ENCODE measurements around the gene CDRT4.

Gene CDRT4

DNA sequence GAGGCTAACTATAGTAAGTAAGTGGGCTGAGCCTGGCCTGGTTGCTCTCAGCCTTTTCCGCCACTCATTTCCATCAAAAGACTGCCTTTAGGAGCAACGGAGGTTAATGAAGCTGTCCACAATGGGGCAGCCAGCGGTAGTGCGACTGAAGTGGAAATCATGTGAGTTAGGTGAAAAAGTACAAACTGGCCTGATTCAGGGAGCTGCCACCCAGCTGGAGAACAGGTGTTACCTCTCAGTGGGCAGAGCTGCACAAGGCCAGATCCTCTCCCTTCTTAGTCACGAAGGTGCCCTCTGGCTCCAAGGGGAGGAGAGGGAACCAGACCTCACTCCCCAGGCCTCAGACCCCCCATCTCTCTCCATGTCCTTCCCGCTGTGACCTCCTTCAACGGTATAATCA is 34.4 kb upstream of the CDRT4 start:
- H3K36me3 Mint-ChIP-seq (ENCODE audit: low read depth): peaks cover 14% of the 10 kb centered on the region
- H3K27me3 Mint-ChIP-seq: no peaks in the 10 kb centered on the region
- peaks cover 12% of the 10 kb centered on the region for H3K4me1 Mint-ChIP-seq (ENCODE audit: low read depth)
- no peak overlapping the region for H3K27ac Mint-ChIP-seq
- no peaks in the 10 kb centered on the region for H3K9me3 Mint-ChIP-seq
- no peak overlapping the region for H3K4me3 Mint-ChIP-seq

DNA sequence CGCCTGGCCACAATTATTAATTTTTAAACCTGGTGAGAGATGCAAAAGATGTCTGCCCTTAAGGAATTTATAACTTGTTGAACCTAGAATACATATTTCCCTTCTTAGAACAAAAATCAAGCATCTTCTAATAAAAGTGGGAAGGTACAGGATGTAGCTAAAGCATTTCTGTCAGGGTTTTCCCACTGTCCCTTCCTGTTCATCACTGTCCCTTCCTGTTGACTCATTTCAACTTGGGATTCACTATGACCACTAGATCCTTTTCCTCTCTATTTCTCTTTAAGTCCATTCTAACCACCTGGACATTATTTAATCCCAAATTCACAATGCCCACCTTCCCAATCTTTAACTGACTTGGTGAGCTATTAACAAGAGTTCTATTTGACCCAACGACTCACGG is 33.9 kb upstream of the CDRT4 start:
- Mint-ChIP-seq H3K9me3 (no peaks in the 10 kb centered on the region), H3K4me1 (ENCODE audit: low read depth) (peaks cover 12% of the 10 kb centered on the region), H3K27ac (no peak overlapping the region), H3K4me3 (no peak overlapping the region), H3K36me3 (ENCODE audit: low read depth) (peaks cover 9% of the 10 kb centered on the region), H3K27me3 (no peaks in the 10 kb centered on the region)

DNA sequence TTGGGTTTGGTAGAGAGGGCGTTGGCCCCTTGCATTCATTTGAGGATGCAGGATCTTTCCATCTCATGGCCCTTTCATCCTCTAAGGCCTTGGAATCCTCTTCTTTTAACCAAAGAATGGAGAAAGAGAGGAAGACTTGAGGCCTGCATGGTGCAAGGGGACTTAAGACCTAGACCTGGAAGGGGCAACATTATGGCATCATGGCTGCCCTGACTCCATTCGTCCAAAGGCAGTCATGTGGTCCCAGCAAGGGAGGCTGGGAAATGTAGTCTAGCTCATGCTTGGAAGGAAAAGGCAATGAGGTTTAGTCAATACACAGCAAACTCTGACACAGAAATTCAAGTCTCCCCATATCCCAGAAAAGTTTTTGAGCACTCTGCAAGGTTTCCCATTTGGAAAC is 30.7 kb upstream of the CDRT4 start:
- peaks cover 9% of the 10 kb centered on the region for H3K36me3 Mint-ChIP-seq (ENCODE audit: low read depth)
- no peaks in the 10 kb centered on the region for H3K27me3 Mint-ChIP-seq
- no peak overlapping the region for H3K4me3 Mint-ChIP-seq
- no peaks in the 10 kb centered on the region for H3K9me3 Mint-ChIP-seq
- no peak overlapping the region for H3K27ac Mint-ChIP-seq
- peaks cover 7% of the 10 kb centered on the region for H3K4me1 Mint-ChIP-seq (ENCODE audit: low read depth)

DNA sequence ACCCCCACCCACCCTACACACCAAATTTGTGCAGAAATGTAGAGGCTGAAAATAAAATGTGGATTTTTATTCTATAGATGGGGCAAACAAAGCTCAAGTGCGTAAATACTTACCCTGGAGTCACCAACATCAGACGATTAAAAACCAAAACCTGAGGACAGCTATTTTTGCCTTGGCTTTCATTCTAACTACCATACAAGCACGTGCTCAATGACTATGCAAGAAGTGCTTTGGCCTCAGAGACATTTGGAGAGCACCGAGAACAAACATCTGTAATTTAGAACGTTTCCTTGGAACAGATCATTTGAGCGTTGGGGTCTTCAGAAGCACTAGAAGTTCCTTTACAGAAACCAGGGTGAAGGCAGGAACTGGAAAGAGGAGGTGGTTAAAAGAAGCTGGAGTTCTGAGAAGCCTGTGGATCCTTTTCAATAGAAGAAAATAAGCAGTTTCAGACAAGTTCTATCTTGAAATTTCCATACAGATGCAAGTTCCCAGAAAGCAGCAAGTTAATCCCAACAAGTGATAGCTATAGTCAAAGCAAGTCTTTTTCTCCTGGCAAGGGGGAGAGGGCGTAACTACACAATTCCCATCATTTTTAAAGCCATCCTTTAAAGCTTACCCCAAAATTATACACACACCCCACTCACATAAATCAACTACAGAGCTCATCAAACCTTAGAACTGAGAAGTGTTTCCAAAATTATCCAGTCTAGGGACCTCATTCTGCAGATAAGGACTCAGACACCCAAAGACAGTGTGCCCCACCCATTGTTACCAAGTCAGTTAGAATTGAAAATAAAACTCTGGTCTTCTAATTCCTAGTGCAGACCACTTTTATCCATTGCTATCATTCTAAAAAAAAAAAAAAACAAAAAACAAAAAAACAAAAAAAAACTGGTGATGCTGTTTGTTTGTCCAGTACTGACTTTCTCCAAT is 29.6 kb upstream of the CDRT4 start:
- peaks cover 9% of the 10 kb centered on the region for H3K36me3 Mint-ChIP-seq (ENCODE audit: low read depth)
- H3K9me3 Mint-ChIP-seq: no peaks in the 10 kb centered on the region
- H3K4me3 Mint-ChIP-seq: no peak overlapping the region
- H3K27ac Mint-ChIP-seq: no peak overlapping the region
- no peaks in the 10 kb centered on the region for H3K4me1 Mint-ChIP-seq (ENCODE audit: low read depth)
- no peaks in the 10 kb centered on the region for H3K27me3 Mint-ChIP-seq

DNA sequence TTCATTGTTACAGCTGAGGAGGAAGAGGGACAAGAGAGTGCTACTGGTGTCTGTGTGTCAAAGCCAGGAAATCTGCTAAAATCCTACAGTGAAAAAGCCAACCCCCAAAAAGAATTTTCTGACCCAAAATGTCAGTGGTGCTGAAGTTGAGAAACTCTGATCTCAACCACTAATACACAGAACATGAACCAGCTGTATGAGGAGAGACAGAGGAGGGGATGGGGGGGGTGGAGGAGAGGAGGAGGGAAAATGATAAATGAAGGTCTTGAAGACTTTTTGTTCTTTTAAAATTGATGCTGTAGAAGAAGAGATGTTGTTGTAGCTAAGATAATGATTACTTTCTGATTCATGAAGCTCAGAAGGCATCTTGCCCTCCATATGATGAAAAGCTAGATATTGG is 27.4 kb upstream of the CDRT4 start:
- Mint-ChIP-seq H3K4me3 (no peak overlapping the region), H3K4me1 (ENCODE audit: low read depth) (peaks cover 9% of the 10 kb centered on the region), H3K27me3 (no peaks in the 10 kb centered on the region), H3K9me3 (no peaks in the 10 kb centered on the region), H3K36me3 (ENCODE audit: low read depth) (no peaks in the 10 kb centered on the region), H3K27ac (no peak overlapping the region)

DNA sequence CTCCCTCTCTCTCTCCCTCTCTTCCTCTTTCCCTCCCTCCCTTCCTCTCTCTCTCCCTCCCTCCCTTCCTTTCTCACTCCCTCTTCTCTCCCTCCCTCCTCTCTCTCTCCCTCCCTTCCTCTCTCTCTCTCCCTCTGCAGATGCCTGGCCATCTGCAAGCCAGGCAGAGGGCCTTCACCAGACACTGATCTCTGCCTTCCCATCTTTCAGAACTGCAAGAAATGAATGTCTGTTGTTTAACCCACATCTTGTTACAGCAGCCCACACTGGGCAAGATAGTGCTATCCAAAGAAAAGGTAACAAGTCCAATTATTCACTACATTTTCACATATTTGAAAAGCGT is 26.2 kb upstream of the CDRT4 start:
- H3K27ac Mint-ChIP-seq: no peak overlapping the region
- H3K4me3 Mint-ChIP-seq: no peak overlapping the region
- H3K4me1 Mint-ChIP-seq (ENCODE audit: low read depth): peaks cover 9% of the 10 kb centered on the region
- no peaks in the 10 kb centered on the region for H3K9me3 Mint-ChIP-seq
- no peaks in the 10 kb centered on the region for H3K36me3 Mint-ChIP-seq (ENCODE audit: low read depth)
- no peaks in the 10 kb centered on the region for H3K27me3 Mint-ChIP-seq

DNA sequence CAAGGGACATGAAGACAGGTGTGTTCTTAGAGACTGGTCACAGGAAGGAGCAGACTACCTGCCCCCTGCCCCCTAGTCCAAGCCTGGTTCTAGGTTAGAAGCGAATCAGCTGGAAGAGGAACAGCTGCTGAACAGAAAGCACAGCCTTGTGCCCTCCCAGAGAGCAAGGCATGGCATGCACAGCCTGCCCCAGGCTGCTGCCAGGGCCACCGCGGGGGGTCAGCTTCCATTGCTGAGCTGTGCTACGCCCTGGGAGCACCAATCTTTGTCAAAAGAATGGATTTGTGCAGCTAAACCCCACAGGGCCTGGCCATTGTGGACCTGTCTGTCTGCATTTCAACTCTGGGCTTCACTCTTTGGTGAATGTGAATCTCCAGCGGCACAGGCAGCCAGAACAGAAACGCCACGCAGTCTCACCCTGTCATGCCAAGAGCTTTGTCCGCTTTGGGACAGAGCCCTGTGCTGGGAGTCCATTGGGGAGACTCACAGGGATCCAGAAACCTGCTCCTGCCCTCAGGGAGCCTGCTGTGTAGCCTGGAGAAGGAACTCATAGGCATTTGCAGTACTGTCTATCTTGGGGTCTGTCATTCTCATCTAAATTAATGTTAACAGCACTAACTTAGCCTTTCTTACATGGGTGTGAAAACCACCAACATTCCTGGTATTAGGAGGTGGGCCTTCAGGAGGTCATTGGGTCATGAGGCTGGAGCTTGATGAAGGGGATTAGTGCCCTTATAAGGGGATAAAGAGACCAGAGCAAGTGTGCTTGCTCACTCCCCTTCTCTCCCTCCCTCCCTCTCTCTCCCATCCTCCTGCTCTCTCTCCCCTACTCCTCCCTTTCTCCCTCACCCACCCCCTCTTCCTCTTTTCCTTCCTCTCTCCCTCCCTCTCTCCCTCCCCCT is 25.6 kb upstream of the CDRT4 start:
- Mint-ChIP-seq H3K9me3 (no peaks in the 10 kb centered on the region), H3K4me3 (no peak overlapping the region), H3K36me3 (ENCODE audit: low read depth) (no peaks in the 10 kb centered on the region), H3K4me1 (ENCODE audit: low read depth) (peaks cover 9% of the 10 kb centered on the region), H3K27me3 (no peaks in the 10 kb centered on the region), H3K27ac (no peak overlapping the region)

DNA sequence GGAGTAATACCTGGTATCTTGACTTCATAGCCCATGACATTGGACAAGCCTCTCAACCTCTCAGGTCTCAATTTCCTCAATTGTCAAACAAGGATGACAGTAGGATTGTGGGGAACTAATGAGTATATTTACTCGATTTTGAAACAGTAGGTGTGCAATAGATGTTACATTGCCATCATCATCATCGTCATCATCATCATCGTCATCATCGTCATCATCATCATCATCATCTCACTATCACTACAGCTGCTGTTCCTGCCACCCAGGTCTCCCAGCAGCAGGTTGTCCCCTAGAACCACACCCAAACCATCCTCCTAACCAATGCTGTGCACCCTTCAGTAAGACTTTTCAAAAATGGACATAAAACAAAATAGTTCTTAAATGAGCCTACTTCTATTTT is 24.8 kb upstream of the CDRT4 start:
- Mint-ChIP-seq H3K9me3 (no peaks in the 10 kb centered on the region), H3K27ac (no peak overlapping the region), H3K4me3 (no peak overlapping the region), H3K4me1 (ENCODE audit: low read depth) (peaks cover 9% of the 10 kb centered on the region), H3K27me3 (no peaks in the 10 kb centered on the region), H3K36me3 (ENCODE audit: low read depth) (peaks cover 3% of the 10 kb centered on the region)

DNA sequence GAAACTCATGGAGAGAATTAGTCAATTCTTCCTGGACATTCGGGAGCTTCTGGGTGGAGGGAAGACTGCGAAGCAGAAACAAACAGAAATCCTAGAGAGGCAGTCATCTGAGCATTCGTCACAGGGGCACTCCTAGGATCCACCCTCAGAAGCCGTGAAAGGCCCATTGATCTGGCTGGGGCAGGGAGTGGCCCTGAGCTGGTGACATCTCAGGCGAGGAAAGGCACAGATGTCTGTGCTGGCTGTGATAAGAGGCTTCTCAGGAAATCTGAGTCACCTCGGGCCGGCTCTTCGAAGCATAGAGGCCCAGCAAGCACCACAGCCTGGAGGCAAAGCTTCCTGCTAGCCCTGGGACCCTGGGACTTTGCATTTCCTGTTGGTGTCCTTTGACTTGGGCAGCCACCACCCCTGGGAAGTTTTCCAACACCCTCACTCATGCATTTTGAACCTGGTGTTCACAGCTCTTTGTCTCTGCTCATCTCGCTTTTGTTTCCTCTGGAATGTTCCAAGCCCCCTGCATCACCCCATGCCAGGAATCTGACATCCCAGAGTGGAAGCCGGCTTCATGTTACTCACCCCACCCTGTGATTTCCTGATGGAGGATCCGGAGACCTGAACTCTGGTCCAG is 23.3 kb upstream of the CDRT4 start:
- no peaks in the 10 kb centered on the region for H3K27me3 Mint-ChIP-seq
- H3K9me3 Mint-ChIP-seq: no peaks in the 10 kb centered on the region
- H3K4me3 Mint-ChIP-seq: no peak overlapping the region
- no peak overlapping the region for H3K27ac Mint-ChIP-seq
- peaks cover 3% of the 10 kb centered on the region for H3K36me3 Mint-ChIP-seq (ENCODE audit: low read depth)
- peaks cover 9% of the 10 kb centered on the region for H3K4me1 Mint-ChIP-seq (ENCODE audit: low read depth)

DNA sequence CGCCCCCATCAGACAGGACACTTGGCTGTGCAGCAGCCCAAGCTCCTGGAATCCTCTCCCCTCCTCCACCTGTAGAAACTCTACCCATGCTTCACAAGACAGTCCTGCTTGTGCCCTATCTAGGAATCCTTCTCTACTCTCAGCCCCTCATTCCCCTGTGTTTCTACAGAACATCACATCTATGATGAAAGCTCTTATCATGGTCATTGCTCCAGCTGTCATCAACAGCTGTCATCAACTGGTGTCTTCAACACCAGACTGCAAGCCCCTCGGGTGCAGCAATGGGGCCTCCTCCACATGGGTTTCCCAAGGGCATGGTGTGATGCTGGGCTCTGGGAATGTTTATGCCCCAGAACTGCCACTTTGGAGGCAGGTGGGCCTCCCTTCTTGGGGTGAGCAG is 21.1 kb upstream of the CDRT4 start:
- peaks cover 3% of the 10 kb centered on the region for H3K36me3 Mint-ChIP-seq (ENCODE audit: low read depth)
- peaks cover 9% of the 10 kb centered on the region for H3K4me1 Mint-ChIP-seq (ENCODE audit: low read depth)
- no peak overlapping the region for H3K27ac Mint-ChIP-seq
- no peaks in the 10 kb centered on the region for H3K27me3 Mint-ChIP-seq
- no peak overlapping the region for H3K4me3 Mint-ChIP-seq
- H3K9me3 Mint-ChIP-seq: no peaks in the 10 kb centered on the region

DNA sequence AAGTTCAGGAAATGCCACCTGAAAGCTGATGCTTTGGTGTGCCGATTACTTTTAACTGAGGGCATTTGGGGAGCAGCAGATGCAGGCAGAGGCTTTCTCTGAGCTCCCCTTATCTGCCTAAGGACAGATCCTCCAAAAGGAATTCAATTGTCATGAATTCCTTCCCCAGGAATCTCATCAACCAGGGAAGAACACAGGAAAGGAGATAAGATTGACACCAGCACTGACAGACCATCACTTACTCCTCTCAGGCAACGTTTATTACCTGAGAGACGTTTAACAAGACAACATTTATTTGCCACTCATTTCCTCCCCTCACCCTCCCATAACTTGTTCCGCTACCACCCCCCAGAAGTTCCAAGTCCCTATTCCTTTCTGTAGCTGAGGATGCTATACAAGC is 17.6 kb upstream of the CDRT4 start:
- H3K4me3 Mint-ChIP-seq: no peak overlapping the region
- no peaks in the 10 kb centered on the region for H3K9me3 Mint-ChIP-seq
- H3K36me3 Mint-ChIP-seq (ENCODE audit: low read depth): peaks cover 3% of the 10 kb centered on the region
- no peaks in the 10 kb centered on the region for H3K4me1 Mint-ChIP-seq (ENCODE audit: low read depth)
- H3K27ac Mint-ChIP-seq: no peak overlapping the region
- no peaks in the 10 kb centered on the region for H3K27me3 Mint-ChIP-seq

DNA sequence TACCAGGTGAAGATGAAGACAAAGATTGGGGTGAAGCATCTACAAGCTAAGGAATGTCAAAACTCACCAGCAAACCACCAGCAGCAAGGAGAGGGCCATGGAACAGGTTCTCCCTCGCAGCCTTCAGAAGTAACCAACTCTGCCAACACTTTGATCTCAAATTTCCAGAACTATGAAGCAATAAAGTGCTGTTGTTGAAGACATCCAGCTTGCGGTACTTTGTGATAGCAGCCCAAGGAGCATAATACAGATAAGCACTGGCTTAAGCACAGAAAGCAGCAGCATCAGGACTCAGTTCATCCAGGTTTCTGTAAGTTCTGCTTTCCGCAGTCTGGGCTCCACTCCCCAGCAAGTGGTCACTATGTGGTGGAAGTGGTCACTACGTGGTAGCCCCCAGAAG is 16.0 kb upstream of the CDRT4 start:
- Mint-ChIP-seq H3K27ac (no peak overlapping the region), H3K27me3 (no peaks in the 10 kb centered on the region), H3K4me3 (no peak overlapping the region), H3K9me3 (no peaks in the 10 kb centered on the region), H3K4me1 (ENCODE audit: low read depth) (no peaks in the 10 kb centered on the region), H3K36me3 (ENCODE audit: low read depth) (peaks cover 3% of the 10 kb centered on the region)

DNA sequence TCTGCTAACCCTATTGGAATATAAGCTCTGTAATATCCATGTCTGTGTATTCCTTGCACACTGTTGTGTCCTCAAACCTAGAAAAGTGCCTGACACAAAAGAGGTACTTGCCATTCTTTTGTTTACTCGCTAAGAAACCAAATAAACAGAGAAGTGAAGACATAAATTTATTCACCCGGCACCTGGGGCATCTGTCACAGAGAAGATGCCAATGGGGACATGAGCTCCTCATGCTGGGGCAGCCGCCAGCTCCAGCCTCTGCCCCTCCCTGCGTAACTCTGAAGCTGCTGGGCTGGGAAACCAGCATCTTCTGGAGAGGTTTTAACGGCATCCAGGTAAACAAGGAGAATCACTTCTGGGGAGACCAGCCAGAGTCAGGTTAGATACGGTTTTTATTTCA is 15.1 kb upstream of the CDRT4 start:
- H3K27me3 Mint-ChIP-seq: no peaks in the 10 kb centered on the region
- H3K27ac Mint-ChIP-seq: no peak overlapping the region
- no peaks in the 10 kb centered on the region for H3K4me1 Mint-ChIP-seq (ENCODE audit: low read depth)
- no peak overlapping the region for H3K4me3 Mint-ChIP-seq
- no peaks in the 10 kb centered on the region for H3K9me3 Mint-ChIP-seq
- peaks cover 1% of the 10 kb centered on the region for H3K36me3 Mint-ChIP-seq (ENCODE audit: low read depth)

DNA sequence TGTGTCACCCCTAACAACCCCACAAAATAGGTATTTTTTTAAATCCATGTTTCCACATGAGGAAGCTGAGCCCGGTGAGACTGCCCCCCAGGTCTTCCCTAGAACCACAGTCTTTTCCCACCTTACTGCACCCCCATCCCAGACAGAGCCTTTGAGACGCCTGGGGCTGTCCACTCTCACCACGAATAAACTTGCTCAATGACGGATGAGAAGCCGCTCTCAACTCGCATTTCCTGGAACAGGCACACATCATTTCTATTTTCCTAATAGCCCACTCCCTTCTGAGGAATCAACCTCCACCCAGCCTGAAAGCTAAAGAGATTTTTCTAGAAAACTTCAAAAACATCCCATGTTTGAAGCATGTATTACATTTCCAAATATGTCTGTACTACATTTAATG is 14.1 kb upstream of the CDRT4 start:
- no peaks in the 10 kb centered on the region for H3K9me3 Mint-ChIP-seq
- no peak overlapping the region for H3K27ac Mint-ChIP-seq
- H3K4me1 Mint-ChIP-seq (ENCODE audit: low read depth): no peaks in the 10 kb centered on the region
- H3K4me3 Mint-ChIP-seq: no peak overlapping the region
- H3K27me3 Mint-ChIP-seq: no peaks in the 10 kb centered on the region
- H3K36me3 Mint-ChIP-seq (ENCODE audit: low read depth): no peaks in the 10 kb centered on the region

DNA sequence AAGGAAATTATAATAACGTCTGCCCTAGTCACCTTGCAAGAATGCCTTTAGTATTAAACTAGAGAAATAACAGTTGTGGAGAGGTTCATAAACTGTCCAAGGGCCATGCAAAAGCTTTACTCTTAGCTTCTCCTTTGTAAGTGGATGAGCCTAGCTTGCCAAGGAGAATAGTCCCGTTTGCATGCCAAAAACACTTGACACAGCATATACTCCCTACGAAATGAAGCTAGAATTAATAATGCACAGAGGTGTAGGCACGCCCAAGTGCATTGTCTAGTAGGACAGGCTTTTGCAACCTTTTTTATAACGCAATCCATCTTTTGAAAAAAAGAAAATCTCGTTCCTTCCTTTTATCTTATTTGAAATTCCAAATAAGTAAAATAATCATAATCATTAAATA is 12.8 kb upstream of the CDRT4 start:
- peaks cover 3% of the 10 kb centered on the region for H3K36me3 Mint-ChIP-seq (ENCODE audit: low read depth)
- no peaks in the 10 kb centered on the region for H3K9me3 Mint-ChIP-seq
- H3K27ac Mint-ChIP-seq: no peak overlapping the region
- no peaks in the 10 kb centered on the region for H3K4me1 Mint-ChIP-seq (ENCODE audit: low read depth)
- H3K27me3 Mint-ChIP-seq: no peaks in the 10 kb centered on the region
- H3K4me3 Mint-ChIP-seq: no peak overlapping the region
